Erythroblast (primary cell): Measurements from ENCODE around the gene EGFR.

ENCODE experiments used
- GATA1 ChIP-seq: IDR thresholded peaks from 2 replicates; pipeline ENCODE4 v1.6.1; 2011; ENCODE audit warnings: low read depth, mild to moderate bottlenecking, control low read depth, low read length, moderate library complexity
- POLR2A ChIP-seq: IDR thresholded peaks from 2 replicates; pipeline ENCODE4 v1.6.1; 2011; ENCODE audit warnings: mild to moderate bottlenecking, low read length

GRCh38 chr7:55046582-55047342, 27.9 kb downstream of the EGFR start:
- TF ChIP-seq POLR2A, result no peak
- no peak for TF ChIP-seq GATA1
